Activated naive CD4-positive, alpha-beta T cell (primary cell): ENCODE data around the gene DCHS1.

Source experiments
- DNase-seq, 4 experiments: peaks; one replicate each; lab custom pipeline; 2025; lab: John Stamatoyannopoulos, UW

The DCHS1 gene

DNA sequence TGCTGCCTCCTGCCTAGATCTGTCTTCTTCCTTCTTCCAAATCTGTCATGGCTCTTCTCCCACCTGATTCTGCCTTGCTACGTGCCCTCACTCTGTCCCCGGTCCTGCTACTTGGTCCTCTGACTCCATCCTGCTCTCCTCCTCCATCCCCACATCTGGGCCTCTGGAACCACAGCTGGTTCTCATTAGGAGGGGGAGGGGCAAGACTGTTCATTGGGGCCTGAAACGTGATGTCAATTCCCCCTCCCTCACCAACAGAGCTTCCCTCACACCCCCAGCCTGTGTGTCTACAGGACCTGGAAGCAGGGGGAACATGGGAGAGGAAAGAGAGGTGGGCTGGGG lies 9.1 kb downstream of the DCHS1 start:
- DNase-seq: no peak

GRCh38 chr11:6646071-6646470 lies 9.5 kb downstream of the DCHS1 start:
- DNase-seq: no peak

GRCh38 chr11:6642957-6643356 lies 12.7 kb downstream of the DCHS1 start:
- DNase-seq: no peak

DNA sequence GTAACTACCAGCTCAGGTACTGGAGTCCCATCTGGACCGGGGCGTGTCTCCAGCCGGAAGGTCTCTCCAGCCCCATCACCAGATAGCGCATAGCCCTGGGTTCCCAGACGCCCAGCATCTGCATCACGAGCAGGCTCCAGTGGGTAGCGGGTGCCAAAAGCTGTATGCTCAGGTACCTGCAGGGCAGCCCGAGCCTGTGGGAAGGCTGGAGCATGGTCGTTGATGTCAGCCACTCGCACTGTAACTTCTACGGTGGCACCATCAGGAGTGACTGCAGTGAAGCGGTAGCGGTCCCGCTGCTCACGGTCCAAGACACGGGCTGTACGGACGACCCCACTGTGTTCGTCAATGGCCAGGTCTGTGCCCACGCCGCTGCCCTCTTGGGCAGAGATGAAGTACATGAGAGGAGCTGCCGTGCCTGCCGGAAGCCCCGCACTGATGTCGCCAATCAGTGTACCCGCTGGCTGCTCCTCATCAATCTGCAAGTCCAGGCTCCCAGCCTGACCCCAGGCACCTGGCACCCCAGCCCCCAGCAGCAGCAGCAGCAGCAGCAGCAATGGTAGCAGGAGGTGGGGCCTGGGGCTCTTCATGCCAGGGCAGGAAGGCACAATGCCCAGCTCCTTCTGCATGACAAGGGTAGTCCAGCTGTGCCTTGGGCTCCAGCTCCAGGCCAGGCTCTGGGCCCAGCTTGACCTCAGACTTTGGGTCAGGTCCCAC lies 14.5 kb downstream of the DCHS1 start:
- no peak for DNase-seq

DNA sequence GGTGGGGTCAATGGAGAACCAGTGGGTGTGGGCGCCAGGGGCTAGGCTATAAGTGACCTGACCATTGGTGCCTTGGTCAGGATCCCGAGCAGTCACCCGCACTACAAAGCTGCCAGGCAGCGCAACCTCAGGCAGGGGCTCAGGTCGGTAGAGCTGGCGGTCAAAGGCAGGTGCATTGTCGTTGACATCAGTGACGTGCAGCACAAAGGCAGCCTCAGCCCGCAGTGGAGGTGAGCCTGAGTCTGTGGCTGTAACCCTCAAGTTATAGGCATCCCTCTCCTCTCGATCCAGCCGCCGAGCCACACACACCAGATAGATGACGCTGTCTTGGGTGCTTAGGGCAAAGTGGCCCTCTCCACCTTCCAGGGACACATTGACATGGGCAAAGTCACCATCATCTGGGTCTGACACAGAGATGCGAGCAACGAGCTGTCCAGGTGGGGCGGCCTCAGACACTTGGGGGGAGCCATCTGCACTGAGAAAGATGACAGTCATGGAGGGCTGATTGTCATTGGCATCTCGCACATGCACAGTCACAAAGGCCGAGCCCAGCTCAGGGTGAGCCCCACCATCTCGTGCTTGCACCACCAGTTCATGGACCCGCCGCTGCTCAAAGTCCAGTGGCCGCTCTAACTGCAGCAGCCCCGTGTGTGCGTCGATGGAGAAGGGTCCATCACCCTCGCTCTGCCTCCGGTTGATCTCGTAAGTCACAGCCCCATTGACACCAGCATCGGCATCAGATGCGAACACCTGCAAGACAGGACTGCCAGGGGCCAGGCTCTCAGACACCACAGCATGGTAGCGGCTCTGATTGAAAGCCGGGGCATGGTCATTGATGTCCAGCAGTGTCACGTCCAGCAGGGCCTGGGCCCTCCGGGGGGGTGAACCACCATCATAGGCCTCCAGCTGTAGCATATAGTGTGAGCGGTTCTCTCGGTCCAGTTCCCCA lies 15.3 kb downstream of the DCHS1 start:
- DNase-seq: no peak

DNA sequence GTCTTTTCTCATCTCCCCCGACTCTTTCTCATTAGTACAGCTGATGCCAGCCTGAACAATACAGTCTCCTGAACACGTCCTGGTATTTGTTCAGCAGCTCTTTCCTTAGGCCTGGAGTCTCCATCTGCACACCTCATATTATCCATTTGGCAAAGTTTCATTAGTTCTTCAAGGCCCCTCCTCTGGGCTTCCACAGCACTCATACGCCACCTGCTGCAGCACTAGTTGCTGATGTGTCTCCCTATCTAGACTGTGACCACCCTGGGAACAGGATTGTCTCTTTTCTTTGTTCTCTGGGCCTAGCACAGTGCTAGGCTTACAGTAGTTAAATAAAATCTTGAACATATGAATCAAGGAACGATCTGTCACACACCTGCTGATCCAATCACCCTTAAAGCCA lies 17.2 kb downstream of the DCHS1 start:
- DNase-seq: no peak

GRCh38 chr11:6637871-6638270 lies 17.7 kb downstream of the DCHS1 start:
- no peak for DNase-seq

- DNase-seq: no peak
These were observed 19.1 kb downstream of the DCHS1 start for GRCh38 chr11:6636480-6636879.

DNA sequence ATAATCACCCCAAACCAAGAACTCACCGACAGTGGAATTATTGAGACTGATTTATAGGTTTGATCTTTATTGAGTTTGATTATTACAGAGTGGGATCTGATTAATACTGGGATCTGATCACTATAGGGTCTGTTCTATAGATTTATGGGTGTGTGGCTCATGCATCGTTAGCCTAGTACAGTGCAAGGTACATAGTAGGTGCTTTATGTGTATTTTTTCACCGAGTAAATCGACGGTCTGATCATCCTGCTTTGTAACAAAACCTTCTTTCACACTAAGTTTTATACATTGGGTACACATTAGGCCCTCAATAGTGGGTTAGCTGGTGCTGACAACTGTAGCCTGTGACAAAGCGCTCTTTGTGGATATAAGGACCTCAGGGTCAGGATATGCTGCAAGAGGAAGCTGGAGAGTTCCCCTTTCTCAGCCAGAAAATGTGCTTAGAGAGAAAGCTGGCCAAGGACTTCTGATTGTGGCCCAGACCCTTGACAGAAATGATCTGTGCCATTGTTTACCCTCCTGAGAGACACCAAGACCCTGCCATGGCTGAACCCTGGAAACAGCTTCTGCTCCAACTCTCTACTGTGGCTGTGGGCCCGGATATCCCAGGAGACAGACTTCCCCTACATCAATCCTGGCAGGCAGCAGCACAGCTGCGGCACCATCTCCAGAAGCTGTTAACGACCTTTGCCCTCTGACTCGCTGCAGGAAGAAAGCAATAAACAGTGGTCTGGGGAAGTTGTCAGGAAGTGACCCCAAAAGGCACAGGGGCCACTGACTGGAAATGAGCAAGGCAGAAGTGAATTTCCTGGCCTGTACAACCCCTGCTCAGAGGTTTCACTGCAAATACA lies 20.3 kb downstream of the DCHS1 start:
- DNase-seq: no peak

DNA sequence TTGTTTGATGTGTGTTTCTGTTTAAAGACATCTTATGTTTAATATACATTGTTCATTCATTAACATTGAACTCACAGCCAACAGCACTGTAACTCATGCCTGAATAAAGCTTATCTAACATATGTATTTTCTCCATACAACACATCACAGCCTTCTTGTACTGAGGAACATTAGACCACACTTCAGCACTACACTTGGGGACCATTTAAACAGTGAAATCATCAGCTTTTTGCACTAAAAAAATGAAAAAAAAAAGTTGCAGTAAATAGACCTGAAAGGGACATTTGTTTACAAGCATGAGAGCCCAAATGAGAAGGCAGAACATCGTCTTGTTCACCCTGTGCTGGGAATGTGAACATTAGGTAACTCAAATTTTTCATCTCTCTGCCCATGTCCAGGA lies 21.1 kb downstream of the DCHS1 start:
- no peak for DNase-seq

GRCh38 chr11:6633422-6634408 lies 21.9 kb downstream of the DCHS1 start:
- DNase-seq: no peak

DNA sequence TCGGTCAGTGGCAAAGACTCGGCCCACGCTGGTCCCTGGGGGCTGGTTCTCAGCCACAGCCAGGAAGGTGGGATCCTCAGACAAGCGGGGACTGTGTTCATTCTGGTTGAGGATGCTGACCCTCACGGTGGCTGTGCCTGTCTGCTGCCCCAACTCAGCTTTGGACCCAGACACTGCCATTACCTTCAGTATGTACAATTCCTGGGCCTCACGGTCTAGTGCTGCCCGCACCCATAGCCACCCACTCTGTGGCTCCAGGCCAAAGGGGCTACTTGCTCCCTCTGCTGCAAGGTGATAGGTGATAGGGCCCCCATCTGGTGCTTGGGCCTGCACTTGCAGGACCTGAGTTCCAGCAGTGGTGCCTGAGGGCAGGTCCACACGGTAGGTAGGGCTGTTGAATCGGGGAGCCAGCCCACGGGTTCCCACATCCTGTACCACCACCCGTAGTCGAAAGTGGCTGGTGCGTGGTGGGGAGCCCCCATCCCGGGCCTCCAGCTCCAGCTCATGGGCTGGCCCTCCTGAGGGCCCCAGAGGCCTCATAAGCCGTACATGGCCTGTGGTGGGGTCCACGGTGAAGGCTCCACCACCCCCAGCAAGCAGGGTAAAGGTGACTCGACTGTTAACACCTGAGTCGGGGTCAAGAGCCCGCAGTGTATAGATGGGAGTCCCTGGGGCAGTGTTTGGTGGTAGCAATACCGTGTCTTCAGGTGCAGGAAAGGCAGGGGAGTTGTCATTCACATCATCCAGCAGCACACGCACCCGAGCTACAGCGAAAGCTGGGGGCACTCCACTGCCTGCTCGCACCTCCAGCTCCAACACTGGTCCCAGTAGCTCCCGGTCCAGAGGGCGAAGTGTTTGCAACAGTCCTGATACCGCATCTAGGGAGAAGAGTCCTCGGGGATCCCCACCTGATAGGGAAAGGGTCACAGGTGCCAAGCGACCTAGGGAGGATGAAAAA lies 23.2 kb downstream of the DCHS1 start:
- no peak for DNase-seq

- DNase-seq: no peak
These were observed 24.2 kb downstream of the DCHS1 start for GRCh38 chr11:6631361-6631890.

DNA sequence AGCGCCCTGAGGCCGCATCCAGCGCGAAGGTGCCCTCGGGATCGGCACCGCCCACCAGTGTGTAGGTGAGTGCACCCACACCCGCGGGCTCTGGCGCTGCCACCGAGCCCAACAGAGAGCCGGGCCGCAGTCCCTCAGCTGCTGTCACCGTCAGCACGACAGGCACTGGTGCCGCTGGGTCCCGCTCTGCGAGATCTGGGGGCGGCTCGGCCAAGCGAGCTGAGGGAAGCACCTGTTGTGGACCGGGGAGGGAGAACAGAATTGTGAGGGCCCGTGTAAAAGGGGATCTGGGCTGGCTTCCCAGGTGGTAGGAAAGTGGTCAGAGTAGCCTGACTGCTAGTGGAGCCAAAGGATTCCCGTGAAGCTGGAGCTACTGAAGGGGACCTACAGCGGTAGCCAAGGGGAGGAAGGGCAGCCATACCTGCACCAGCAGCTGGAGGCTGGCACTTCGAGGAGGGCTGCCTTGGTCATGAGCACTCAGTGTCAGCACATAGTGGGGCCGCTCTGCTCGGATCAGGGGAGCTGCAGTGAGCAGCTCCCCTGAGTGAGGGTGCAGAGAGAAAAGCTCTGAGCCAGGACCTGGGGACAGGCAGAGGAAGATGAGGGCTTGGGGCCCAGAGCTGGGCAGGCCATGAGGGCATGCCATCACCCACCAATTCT lies 24.8 kb downstream of the DCHS1 start:
- DNase-seq: no peak

- DNase-seq: no peak
These were observed 25.5 kb downstream of the DCHS1 start for GRCh38 chr11:6629892-6630631.

DNA sequence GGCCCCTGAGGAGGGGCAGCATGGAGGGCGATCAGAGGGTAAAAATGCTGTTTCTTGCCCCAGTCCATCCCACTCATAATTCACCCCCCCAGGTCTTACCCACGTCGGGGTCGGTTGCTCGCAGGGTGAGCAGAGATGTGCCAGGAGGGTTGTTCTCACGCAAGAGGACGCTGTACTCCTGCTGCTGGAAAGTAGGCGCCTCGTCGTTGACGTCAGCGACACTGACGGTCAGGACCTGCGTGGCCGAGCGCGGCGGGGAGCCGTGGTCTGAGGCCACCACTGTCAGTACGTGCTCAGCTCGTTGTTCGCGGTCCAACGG lies 26.1 kb downstream of the DCHS1 start:
- DNase-seq: no peak

DNA sequence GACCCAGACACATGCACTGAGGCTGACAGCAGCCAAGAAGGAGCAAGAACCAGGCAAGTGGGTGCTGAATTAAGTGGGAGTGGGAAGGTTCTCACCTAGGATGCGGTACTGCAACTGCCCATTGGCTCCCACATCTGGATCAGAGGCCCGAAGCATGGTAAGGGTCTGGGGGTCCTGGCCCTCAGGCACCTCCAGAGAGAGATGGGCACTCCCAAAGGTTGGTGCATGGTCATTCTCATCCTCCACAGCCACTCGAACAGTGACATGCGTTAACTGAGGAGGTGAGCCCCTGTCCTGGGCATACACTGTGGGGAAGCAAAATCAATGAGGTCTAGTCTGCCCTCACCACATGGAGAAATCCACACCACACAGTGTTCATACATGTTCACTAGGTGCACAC lies 27.1 kb downstream of the DCHS1 start:
- DNase-seq: no peak

DNA sequence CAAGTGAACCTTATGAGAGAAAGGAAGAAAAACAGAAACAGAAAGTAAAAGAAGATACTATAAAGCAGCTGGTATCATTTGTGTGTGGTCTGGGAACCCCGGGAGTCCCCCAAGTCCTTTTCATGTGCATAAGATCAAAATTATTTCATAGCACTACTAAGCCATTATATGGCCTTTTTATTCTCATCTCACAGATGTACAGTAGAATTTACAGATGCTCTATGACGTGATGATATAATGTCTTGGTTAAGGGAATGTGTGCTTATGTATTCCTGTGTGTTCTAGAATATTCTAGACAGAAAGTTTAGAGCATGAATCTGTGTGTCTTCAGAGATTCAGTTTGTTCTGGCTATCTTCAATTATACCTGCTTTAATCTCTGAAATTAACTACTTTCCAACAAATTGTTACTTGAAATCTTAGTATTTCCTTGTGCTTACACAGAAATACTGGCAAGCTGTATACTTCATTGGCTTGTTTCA lies 27.8 kb downstream of the DCHS1 start:
- no peak for DNase-seq
